Mononuclear cell (primary cell): Measurements from ENCODE around the gene FKBP5. TPM values are rescaled to one million over a fixed set of nuclear protein-coding genes. Genes with fewer than 3 reads are reported as not detected.
"Not testable (repeated sequence)": the region's sequence is repeated elsewhere in the genome, so short reads cannot be mapped to it uniquely, and the experiment has no call there.

Experiments
- H3K27me3 ChIP-seq: 2 replicates; pipeline ENCODE4 v1.6.0; 2011; ENCODE audit warnings: low read length, control low read depth; ENCODE audit not compliant: insufficient read depth
- H3K4me1 ChIP-seq: 2 replicates; pipeline ENCODE4 v1.5.1; 2011; ENCODE audit warnings: mild to moderate bottlenecking, low read length, control low read depth; ENCODE audit not compliant: insufficient read depth
- H3K4me3 ChIP-seq: 2 replicates; pipeline ENCODE4 v1.5.1; 2011; ENCODE audit warnings: mild to moderate bottlenecking, low read length, moderate library complexity
- H3K9me3 ChIP-seq: 2 replicates; pipeline ENCODE4 v1.5.1; 2011; ENCODE audit warnings: low read depth, mild to moderate bottlenecking, control low read depth, low read length
- total RNA-seq: library from RNA; depleted of rRNA; stranded (reverse); fragments of >200 nt; gene quantifications from one replicate; pipeline ENCODE4 v1.2.3, GENCODE V29; 2012

Gene FKBP5
- total RNA-seq, 1 donor, result 20.1 TPM

DNA sequence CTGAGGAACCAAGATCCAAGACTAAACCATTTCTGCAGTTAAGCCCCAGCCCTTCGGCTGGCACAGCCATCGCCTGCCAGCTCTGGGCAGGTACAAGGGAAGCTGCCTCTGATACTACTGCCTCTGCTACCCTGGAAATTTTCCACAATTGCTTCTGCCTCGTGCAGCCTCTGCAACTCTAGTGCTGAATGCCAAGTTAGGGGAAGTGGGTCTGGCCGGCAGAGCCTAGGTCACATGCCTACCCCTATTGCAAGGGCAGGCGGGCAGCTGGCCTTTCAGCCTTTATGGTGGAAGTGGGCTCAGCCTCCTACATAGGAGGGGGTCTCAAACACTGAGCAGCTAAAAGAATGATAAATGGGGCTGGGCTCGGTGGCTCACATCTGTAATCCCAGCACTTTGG, 131.5 kb downstream of the FKBP5 start:
- Histone ChIP-seq H3K4me3 (no peak overlapping the region), H3K9me3 (no peaks in the 10 kb centered on the region), H3K4me1 (no peaks in the 10 kb centered on the region), H3K27me3 (no peaks in the 10 kb centered on the region)

DNA sequence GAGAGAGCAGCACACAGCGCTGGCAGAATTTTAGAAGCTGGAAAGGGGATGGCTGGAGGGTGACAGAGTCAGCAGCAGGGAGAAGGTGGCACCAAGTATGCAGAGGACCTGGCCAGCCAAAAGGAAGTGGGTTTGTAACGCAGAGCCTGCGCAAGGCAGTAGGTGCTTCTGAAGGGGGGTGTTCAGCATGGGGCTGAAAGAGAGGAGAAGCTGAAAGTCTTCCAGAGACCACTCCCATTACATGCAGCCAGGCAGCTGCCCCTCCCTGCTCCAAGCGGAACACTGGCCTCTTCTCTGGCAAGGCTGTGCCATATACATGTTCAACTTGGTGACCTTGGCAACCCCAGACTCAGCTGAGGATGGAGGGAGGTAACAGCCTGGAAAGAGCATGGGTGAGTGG, 133.9 kb downstream of the FKBP5 start:
- Histone ChIP-seq H3K4me1 (no peaks in the 10 kb centered on the region), H3K9me3 (peaks cover 10% of the 10 kb centered on the region), H3K27me3 (no peaks in the 10 kb centered on the region), H3K4me3 (no peak overlapping the region)

- Histone ChIP-seq H3K4me3 (no peak overlapping the region), H3K9me3 (peaks cover 10% of the 10 kb centered on the region), H3K27me3 (no peaks in the 10 kb centered on the region), H3K4me1 (no peaks in the 10 kb centered on the region)
These were observed 135.4 kb downstream of the FKBP5 start for GRCh38 chr6:35553315-35553714.

GRCh38 chr6:35552285-35552917, 136.3 kb downstream of the FKBP5 start:
- Histone ChIP-seq H3K27me3 (no peaks in the 10 kb centered on the region), H3K4me3 (no peak overlapping the region), H3K4me1 (no peaks in the 10 kb centered on the region), H3K9me3 (peaks cover 10% of the 10 kb centered on the region)

- Histone ChIP-seq H3K4me1 (no peaks in the 10 kb centered on the region), H3K9me3 (peaks cover 10% of the 10 kb centered on the region), H3K4me3 (no peak overlapping the region), H3K27me3 (no peaks in the 10 kb centered on the region)
These were observed 138.3 kb downstream of the FKBP5 start for GRCh38 chr6:35550437-35550836.

DNA sequence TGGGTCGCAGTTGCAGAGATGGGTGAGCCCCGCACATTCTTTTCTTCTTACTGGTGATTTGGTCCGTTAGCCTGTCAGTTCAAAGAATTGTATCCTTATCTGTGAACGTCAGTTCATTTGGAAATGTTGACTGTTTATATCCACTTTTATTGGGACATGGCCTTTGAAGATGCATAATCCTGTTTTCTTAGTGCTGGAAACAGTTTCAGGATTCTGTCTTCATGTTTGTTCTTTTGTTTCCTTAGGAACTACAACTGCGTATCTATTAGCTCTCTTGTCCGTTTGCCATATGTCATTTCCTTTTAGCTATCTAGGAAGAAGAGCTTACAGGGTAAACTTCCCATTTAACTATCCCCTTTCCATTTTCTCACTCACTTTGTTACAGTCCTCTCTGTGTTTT, 141.0 kb downstream of the FKBP5 start:
- no peak overlapping the region for H3K4me3 ChIP-seq
- H3K4me1 ChIP-seq, result no peaks in the 10 kb centered on the region

GRCh38 chr6:35544769-35545361, 143.8 kb downstream of the FKBP5 start:
- Histone ChIP-seq H3K9me3 (peaks cover 1% of the 10 kb centered on the region), H3K4me3 (no peak overlapping the region), H3K4me1 (no peaks in the 10 kb centered on the region), H3K27me3 (no peaks in the 10 kb centered on the region)

More for the DNA sequence above, 141.0 kb downstream of the FKBP5 start:
- Histone ChIP-seq H3K27me3 (no peaks in the 10 kb centered on the region), H3K9me3 (peaks cover 10% of the 10 kb centered on the region)

- H3K27me3 ChIP-seq, result no peaks in the 10 kb centered on the region
- H3K4me3 ChIP-seq, result no peak overlapping the region
- H3K4me1 ChIP-seq, result no peaks in the 10 kb centered on the region
- no peaks in the 10 kb centered on the region for H3K9me3 ChIP-seq
These were observed 145.1 kb downstream of the FKBP5 start for GRCh38 chr6:35543459-35544193.

DNA sequence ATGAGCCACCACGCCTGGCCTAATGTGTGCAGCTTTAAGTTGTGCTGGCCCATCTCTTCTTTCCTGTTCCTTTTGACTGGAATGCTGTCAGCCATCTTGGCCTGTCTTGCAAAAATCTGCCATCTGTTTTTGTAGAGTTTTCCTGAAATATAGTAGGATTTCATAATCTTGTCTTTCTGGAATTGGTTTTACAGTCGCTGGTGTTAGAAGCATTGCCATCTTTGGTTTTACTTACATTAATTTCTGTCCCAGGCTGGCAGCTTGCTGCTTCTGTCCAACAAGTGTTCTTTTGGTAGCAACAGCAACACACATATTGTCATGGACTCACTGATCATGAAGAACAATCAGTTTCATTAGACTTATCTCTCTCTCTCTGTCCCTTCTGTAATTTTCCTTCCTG, 146.9 kb downstream of the FKBP5 start:
- Histone ChIP-seq H3K4me1 (no peaks in the 10 kb centered on the region), H3K4me3 (no peak overlapping the region), H3K9me3 (no peaks in the 10 kb centered on the region), H3K27me3 (no peaks in the 10 kb centered on the region)

GRCh38 chr6:35539223-35539622, 149.5 kb downstream of the FKBP5 start:
- Histone ChIP-seq H3K9me3 (no peaks in the 10 kb centered on the region), H3K27me3 (no peaks in the 10 kb centered on the region), H3K4me3 (no peak overlapping the region), H3K4me1 (no peaks in the 10 kb centered on the region)

DNA sequence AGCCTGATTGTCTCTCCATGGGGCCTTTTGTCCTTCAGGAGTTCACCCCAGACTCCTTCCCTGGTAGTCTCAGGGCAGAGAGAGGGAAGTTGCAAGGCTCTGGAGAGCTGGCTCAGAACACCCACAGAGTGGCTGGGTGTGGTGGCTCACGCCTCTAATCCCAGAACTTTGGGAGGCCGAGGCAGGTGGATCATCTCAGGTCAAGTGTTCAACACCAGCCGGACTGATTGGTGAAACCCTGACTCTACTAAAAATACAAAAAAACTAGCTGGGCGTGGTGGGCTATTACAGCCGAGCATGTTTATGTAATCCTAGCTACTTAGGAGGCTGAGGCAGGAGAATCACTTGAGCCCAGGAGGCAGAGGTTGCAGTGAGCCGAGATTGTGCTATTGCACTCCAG, 152.9 kb downstream of the FKBP5 start:
- not testable (repeated sequence) for H3K9me3 ChIP-seq, H3K4me3 ChIP-seq, H3K27me3 ChIP-seq, H3K4me1 ChIP-seq

- Histone ChIP-seq H3K4me3 (no peak overlapping the region), H3K4me1 (no peaks in the 10 kb centered on the region), H3K9me3 (no peaks in the 10 kb centered on the region), H3K27me3 (no peaks in the 10 kb centered on the region)
These were observed 154.1 kb downstream of the FKBP5 start for GRCh38 chr6:35534407-35535170.

- H3K27me3 ChIP-seq, result no peaks in the 10 kb centered on the region
- no peaks in the 10 kb centered on the region for H3K4me1 ChIP-seq
These were observed 154.7 kb downstream of the FKBP5 start for GRCh38 chr6:35533981-35534380.

DNA sequence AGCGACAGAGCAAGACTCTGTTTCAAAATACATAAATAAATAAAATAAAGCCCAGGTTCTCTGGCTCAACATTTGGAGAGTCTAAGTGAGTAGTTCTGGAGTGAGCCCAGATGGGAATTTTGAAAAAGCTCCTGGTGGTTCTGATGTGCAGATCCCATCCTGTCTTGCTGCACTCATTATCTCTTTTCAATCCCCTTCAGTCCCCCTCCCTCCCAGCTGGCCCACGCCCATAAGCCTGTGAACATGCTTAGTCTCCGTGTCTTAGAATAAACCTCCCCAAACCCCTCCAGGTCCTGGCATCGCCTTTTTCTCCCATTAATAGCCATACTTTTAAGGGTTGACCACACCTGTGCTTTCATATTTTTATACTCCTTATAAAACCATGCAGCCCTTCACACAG, 156.6 kb downstream of the FKBP5 start:
- H3K27me3 ChIP-seq, result no peaks in the 10 kb centered on the region
- no peak overlapping the region for H3K4me3 ChIP-seq
- no peaks in the 10 kb centered on the region for H3K4me1 ChIP-seq
- no peaks in the 10 kb centered on the region for H3K9me3 ChIP-seq

More at GRCh38 chr6:35533981-35534380, 154.7 kb downstream of the FKBP5 start:
- Histone ChIP-seq H3K4me3 (no peak overlapping the region), H3K9me3 (no peaks in the 10 kb centered on the region)

GRCh38 chr6:35524380-35525020, 164.2 kb downstream of the FKBP5 start:
- Histone ChIP-seq H3K9me3 (no peaks in the 10 kb centered on the region), H3K27me3 (no peaks in the 10 kb centered on the region), H3K4me1 (peaks cover 22% of the 10 kb centered on the region), H3K4me3 (no peak overlapping the region)
